ENCODE data around the gene ILDR2.
A peak's percentile ranks its signal among the peaks of the same experiment; 100 is the strongest.

The ILDR2 gene

DNA sequence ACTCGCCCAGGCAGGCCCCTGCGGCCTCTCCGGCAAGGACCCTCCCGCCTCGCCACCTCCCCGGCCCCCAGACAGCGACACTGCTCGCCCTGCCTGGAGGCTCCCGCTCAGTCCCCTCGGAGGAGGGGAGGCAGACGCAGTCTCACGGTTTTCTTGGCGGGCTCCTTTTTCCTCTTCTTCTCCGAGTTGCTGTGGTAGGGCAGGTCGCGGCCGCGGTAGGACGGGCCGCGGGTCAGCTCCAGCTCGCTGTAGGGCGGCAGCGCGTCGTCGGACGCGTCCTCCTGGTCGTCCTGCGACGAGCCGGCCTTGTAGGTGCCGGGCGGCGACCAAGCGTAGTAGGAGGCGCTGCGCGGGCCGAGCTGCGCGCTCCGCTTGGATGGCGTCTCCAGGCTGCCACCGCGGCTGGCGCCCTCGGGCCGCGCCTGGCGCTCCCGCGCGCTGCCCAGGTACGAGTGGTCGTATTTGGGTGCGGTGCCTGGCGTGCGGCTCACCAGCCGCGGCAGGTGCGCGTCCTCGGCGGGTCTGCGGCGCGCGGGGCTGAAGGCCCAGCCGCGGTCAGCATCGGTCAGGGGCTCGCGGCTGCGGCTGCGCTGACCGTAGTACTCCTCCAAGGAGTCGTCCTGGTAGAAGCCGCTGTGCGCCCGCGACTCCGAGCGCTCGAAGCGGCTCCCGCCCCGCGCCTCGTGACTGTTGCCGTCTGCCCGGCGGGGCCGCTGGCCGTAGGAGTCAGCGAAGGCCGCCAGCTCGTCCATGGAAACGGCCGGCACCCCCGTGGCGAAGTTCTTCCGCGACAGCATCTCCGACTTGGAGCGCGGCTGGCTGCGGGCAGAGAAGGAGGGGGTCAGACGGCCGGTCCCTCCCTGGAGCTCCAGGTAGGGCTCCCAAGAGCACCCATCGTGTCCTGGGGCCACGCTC, 54.5 kb downstream of the ILDR2 start:
- DNase-seq = no peak

- no peak for DNase-seq
Measured at GRCh38 chr1:166918956-166919316, 56.4 kb downstream of the ILDR2 start.

- DNase-seq = no peak
Measured at GRCh38 chr1:166918088-166918955, 57.0 kb downstream of the ILDR2 start.

DNA sequence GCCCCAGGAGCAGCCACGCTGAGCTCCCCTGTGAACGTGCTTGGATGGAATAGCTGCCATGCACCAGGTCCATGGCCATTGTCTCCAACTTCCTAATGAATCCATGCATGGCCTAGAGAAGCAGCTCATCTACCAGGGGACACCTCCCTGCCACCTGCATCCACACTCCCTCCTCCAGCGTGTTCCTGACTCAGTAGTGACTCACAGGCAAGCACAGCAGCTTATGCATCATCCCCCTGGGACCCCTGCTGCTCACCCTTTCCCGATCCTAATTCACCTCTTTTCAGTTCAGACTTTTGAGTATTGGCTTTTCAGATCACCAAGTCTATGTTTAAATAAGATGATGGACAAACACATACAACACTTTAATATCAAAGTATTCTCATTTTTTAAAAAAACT, 59.4 kb downstream of the ILDR2 start:
- no peak for DNase-seq

GRCh38 chr1:166915042-166915441, 60.3 kb downstream of the ILDR2 start:
- no peak for DNase-seq

- no peak for DNase-seq
Measured at GRCh38 chr1:166914111-166914510, 61.2 kb downstream of the ILDR2 start.

GRCh38 chr1:166911624-166912023, 63.7 kb downstream of the ILDR2 start:
- DNase-seq = no peak

DNA sequence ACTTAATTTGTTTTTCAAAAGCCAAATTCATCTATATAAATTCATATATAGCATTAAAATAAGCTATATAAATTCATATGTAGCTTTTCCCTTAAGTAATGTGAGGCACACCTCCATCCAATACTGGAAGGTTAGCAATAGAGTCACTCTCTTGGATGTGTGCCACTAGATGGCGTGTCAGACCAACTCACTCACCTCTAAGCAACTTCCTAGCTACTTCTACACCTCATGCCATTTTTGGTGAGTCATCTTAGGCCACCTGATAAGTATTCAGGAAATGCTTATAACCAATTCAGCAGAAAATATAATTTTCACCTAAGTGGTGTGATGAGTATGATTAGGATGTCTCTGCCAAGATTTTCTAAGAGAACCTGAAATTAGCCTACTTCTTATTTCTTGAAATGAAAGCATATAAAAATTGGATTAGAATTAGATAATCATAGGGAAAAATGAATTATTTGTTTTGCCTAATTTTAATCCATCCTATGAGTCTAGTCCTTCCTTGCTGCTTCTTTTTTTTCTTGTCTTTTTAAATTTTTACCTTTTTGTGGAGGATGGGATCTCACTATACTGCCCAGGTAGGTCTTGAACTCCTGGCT, 64.8 kb downstream of the ILDR2 start:
- peak; percentile 56 to 77 for DNase-seq

DNA sequence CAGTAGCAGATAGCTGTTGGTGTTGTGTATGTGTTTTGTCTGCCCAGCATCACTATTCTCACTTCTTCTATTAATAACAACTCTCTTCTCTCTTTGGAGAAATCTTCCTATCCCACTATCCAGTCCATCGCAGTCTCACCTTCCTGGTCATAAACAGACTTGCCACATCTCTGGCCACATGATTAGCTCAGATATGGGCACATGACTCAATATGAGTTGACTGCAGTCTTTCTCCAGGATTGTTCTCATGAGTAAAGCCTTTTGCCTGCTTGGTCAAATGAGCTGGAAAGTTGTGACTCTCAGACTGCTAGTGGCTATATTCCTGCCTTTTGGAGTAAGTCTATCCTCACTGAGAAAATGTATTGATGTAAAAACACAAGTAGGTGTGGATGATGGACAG, 66.4 kb downstream of the ILDR2 start:
- no peak for DNase-seq

DNA sequence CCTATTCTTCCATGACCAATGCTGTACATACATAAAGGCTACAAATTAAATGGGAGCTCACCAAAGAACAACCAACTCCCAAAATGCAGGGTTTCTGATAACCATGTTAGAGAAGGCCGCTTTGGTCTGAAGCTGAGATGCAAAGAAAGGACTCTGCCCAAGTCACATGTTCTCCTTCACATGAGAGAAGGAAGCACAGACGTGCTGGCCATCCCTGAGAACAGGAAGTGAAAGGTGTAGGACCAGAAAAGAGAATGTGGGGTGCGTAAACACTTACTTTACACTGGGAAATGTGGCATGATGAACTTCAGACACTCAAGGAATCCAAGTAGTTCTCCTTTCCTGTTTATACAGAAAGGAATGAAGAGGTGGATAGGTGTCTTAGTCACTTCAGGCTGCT, 67.6 kb downstream of the ILDR2 start:
- no peak for DNase-seq

GRCh38 chr1:166907051-166907450, 68.3 kb downstream of the ILDR2 start:
- DNase-seq = no peak

DNA sequence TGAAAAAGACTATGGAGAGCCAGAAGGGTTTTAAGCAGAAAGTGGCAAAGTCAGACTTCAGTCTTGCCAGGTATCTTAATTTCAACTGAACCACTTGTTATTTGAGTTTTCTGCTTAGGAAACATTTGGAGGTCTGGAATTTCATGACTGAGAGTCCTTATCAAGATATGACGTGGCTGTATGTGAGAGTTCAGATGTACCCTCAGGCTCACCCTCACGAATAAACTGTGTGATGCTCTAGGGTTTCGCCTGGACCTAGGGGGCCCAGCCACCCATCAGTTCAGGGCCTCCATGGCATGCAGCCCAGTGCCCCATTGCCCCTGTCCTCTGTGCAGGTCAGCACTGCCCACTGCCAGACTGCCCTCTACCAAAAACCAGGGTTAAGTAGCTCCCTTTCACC, 68.7 kb downstream of the ILDR2 start:
- no peak for DNase-seq

- DNase-seq = no peak
Measured at GRCh38 chr1:166905900-166906299, 69.4 kb downstream of the ILDR2 start.

DNA sequence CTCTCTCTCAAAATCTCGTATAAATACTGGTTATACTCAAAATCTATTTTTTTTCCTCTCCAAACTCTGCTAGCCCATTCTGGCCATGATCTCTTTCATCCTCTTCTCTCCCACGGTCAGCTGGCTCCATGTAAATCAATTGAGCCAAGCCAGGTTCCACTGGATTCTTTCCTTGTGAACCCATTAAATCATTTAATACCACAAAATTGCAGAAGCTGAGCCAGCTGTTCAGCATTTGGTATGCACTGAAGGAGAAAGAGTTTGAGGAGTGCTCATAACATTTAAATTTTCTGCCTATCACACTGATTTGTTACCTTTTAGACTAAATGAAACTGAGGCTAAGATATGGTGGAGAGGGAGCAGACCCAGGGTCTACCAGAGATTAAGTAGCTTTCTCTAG, 70.2 kb downstream of the ILDR2 start:
- DNase-seq = no peak

GRCh38 chr1:166903232-166903631, 72.1 kb downstream of the ILDR2 start:
- no peak for DNase-seq

DNA sequence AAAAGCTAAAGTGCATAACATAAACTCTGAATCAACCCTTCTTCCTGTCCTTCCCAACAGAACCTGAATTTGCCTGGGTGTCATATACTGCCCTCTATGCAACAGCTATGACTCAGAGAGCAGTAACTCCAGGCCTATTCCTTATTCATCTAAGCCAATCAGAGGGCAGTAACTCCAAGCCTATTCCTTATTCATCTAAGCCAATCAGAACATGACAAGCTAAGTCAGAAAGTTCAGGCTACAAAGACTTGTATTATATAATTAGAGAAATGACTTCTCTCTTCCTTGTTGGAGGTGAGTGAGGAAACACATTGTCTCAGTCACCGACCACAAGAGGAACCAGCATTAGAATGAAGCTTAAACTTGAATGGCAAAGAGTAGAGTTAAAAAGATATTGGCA, 73.1 kb downstream of the ILDR2 start:
- DNase-seq = no peak

DNA sequence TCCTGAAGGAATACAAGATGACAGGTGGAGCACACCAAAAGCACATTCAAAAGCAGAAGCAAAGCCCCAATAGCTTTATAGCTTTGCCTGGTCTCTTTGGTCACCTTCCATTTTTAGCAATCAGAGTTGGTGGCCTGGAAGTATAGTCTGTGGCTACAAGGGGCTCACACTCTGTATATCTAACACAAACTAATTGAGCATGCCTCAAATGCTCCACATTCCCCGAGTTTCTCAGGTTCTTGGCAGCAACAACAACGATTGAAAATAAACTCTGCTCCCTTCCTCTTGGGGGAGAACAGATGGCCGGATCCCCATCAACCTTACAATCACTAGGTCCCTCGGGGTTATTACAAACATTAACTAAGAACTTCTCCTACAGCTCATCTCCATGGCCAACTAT, 74.4 kb downstream of the ILDR2 start:
- DNase-seq = no peak

- DNase-seq = no peak
Measured at GRCh38 chr1:166899769-166900168, 75.6 kb downstream of the ILDR2 start.

- DNase-seq = no peak
Measured at GRCh38 chr1:166895766-166896165, 79.6 kb downstream of the ILDR2 start.

- DNase-seq = no peak
Measured at GRCh38 chr1:166889776-166890175, 85.6 kb downstream of the ILDR2 start.

GRCh38 chr1:166888373-166889111, 86.8 kb downstream of the ILDR2 start:
- DNase-seq = no peak

- no peak for DNase-seq
Measured at GRCh38 chr1:166884971-166885370, 90.4 kb downstream of the ILDR2 start.

Data from stimulated activated CD4-positive, alpha-beta T cell treated with anti-CD3 and anti-CD28 coated beads, Interleukin-4, amount 100 ng/mL, for 4 hours (primary cell).